WTC11 (cell line): ENCODE data around the gene SEZ6L2. TPM values are rescaled to one million over a fixed set of nuclear protein-coding genes. Genes with fewer than 3 reads are reported as not detected.

ENCODE experiments used
- ATAC-seq: fragments of 200-7000 bp; cut with Tn5 transposase; 2 replicates; pipeline ENCODE4 v1.10.0; 2021; ENCODE audit warnings: mild to moderate bottlenecking, moderate library complexity
- CTCF ChIA-PET: fragments of 300-600 bp; sonication (Branson Sonifier 250); formaldehyde crosslinking; loops from one replicate; lab custom pipeline; 2021; ENCODE audit warnings: antibody characterized with exemption; lab: Charles Lee
- POLR2A ChIA-PET: fragments of 350-600 bp; sonication (Branson Sonifier 250); formaldehyde crosslinking; loops from one replicate; lab custom pipeline; 2021; ENCODE audit warnings: antibody characterized with exemption; lab: Charles Lee
- DNase-seq: peaks from one replicate; pipeline ENCODE4 v3.0.0; 2021; ENCODE audit warnings: low spot score
- H3K27ac Mint-ChIP-seq: 2 replicates; pipeline ENCODE4 v1.8.0; 2021; ENCODE audit warnings: mixed read lengths
- H3K27me3 Mint-ChIP-seq: 2 replicates; pipeline ENCODE4 v1.8.0; 2021; ENCODE audit warnings: low read depth, mild to moderate bottlenecking, moderate library complexity, mixed read lengths
- H3K36me3 Mint-ChIP-seq: 2 replicates; pipeline ENCODE4 v1.8.0; 2021; ENCODE audit warnings: mixed read lengths
- H3K4me1 Mint-ChIP-seq: 2 replicates; pipeline ENCODE4 v1.8.0; 2022; ENCODE audit warnings: mixed read lengths
- H3K4me3 Mint-ChIP-seq: 2 replicates; pipeline ENCODE4 v1.8.0; 2021; ENCODE audit warnings: mild to moderate bottlenecking, moderate library complexity, mixed read lengths
- H3K9me3 Mint-ChIP-seq: 2 replicates; pipeline ENCODE4 v1.8.0; 2021; ENCODE audit warnings: mixed read lengths
- AR ChIP-seq: fragments of 250-450 bp; sonication (Bioruptor Pico); IDR thresholded peaks from 2 replicates; pipeline ENCODE4 v1.9.0; 2021; ENCODE audit warnings: mild to moderate bottlenecking
- CBFB ChIP-seq: sonication (generic); formaldehyde crosslinking; IDR thresholded peaks from 2 replicates; pipeline ENCODE4 v1.8.1; 2022; ENCODE audit warnings: mild to moderate bottlenecking, low read depth, missing genetic modification reagents
- CDX4 ChIP-seq: fragments of 250-450 bp; sonication (Bioruptor Pico); IDR thresholded peaks from 2 replicates; pipeline ENCODE4 v1.9.0; 2021; ENCODE audit warnings: moderate library complexity, mild to moderate bottlenecking, inconsistent platforms, borderline replicate concordance
- E2F4 ChIP-seq: sonication (generic); formaldehyde crosslinking; IDR thresholded peaks from 2 replicates; pipeline ENCODE4 v1.8.1; 2022; ENCODE audit warnings: low read depth, mild to moderate bottlenecking, moderate library complexity, missing genetic modification reagents, borderline replicate concordance
- ERG ChIP-seq: fragments of 250-450 bp; sonication (Bioruptor Pico); IDR thresholded peaks from 2 replicates; pipeline ENCODE4 v1.8.0; 2021; ENCODE audit warnings: mild to moderate bottlenecking
- ETV6 ChIP-seq: sonication (generic); formaldehyde crosslinking; IDR thresholded peaks from 2 replicates; pipeline ENCODE4 v1.8.1; 2022; ENCODE audit warnings: mild to moderate bottlenecking, missing genetic modification reagents
- GTF2I ChIP-seq: fragments of 250-450 bp; sonication (Bioruptor Pico); conservative IDR thresholded peaks from 2 replicates; pipeline ENCODE4 v1.4.0; 2021; ENCODE audit warnings: mild to moderate bottlenecking
- HMGXB4 ChIP-seq: sonication (generic); formaldehyde crosslinking; IDR thresholded peaks from 2 replicates; pipeline ENCODE4 v1.8.1; 2023; ENCODE audit warnings: mild to moderate bottlenecking, moderate library complexity, missing genetic modification reagents
- JAZF1 ChIP-seq: fragments of 250-450 bp; sonication (Bioruptor Pico); IDR thresholded peaks from 2 replicates; pipeline ENCODE4 v1.9.0; 2021; ENCODE audit warnings: moderate library complexity, mild to moderate bottlenecking, inconsistent platforms
- SMAD3 ChIP-seq: sonication (generic); formaldehyde crosslinking; IDR thresholded peaks from 2 replicates; pipeline ENCODE4 v1.8.0; 2022; ENCODE audit warnings: missing genetic modification reagents, mild to moderate bottlenecking, borderline replicate concordance
- USF2 ChIP-seq: sonication (generic); formaldehyde crosslinking; IDR thresholded peaks from 2 replicates; pipeline ENCODE4 v1.8.1; 2023; ENCODE audit warnings: mild to moderate bottlenecking, missing genetic modification reagents, moderate library complexity
- ZBTB21 ChIP-seq: sonication (generic); formaldehyde crosslinking; IDR thresholded peaks from 2 replicates; pipeline ENCODE4 v1.8.1; 2023; ENCODE audit warnings: mild to moderate bottlenecking, missing genetic modification reagents, borderline replicate concordance
- ZNF219 ChIP-seq: sonication (generic); formaldehyde crosslinking; IDR thresholded peaks from 2 replicates; pipeline ENCODE4 v1.8.0; 2023; ENCODE audit warnings: missing genetic modification reagents, mild to moderate bottlenecking, borderline replicate concordance
- ZNF263 ChIP-seq: sonication (generic); formaldehyde crosslinking; IDR thresholded peaks from 2 replicates; pipeline ENCODE4 v1.8.1; 2022; ENCODE audit warnings: low read depth, mild to moderate bottlenecking, moderate library complexity, missing genetic modification reagents
- ZNF281 ChIP-seq: sonication (generic); formaldehyde crosslinking; IDR thresholded peaks from 2 replicates; pipeline ENCODE4 v1.8.0; 2023; ENCODE audit warnings: mild to moderate bottlenecking, missing genetic modification reagents
- ZNF512 ChIP-seq: sonication (generic); formaldehyde crosslinking; IDR thresholded peaks from 2 replicates; pipeline ENCODE4 v1.8.1; 2022; ENCODE audit warnings: missing genetic modification reagents, borderline replicate concordance
- total RNA-seq: library from RNA; stranded (reverse); gene quantifications from 3 replicates; pipeline ENCODE4 v1.2.3, GENCODE V29; 2021

The SEZ6L2 gene
- total RNA-seq, 1 experiment from 2014 or later, result 58.2 TPM

- ATAC-seq, result no peak
- TF ChIP-seq ETV6 (CRISPR knock-in tag), result no peak
- TF ChIP-seq HMGXB4, result no peak
- TF ChIP-seq USF2 (CRISPR knock-in tag), result no peak
- no peak for TF ChIP-seq JAZF1 (CRISPR knock-in tag)
- TF ChIP-seq CDX4 (CRISPR knock-in tag), result no peak
- no peak for TF ChIP-seq ERG (CRISPR knock-in tag)
- TF ChIP-seq CBFB, result no peak
- no peak for TF ChIP-seq E2F4 (CRISPR knock-in tag)
- no peak for TF ChIP-seq GTF2I (CRISPR knock-in tag)
- no peak for TF ChIP-seq SMAD3 (CRISPR knock-in tag)
- TF ChIP-seq ZNF263 (CRISPR knock-in tag), result no peak
- TF ChIP-seq ZBTB21 (CRISPR knock-in tag), result no peak
- TF ChIP-seq ZNF219 (CRISPR knock-in tag), result no peak
- peak; percentile 67; the same call in 1 of the 2 replicates for TF ChIP-seq ZNF512 (CRISPR knock-in tag)
- TF ChIP-seq ZNF281 (CRISPR knock-in tag), result peak; percentile 0; the same call in 1 of the 2 replicates
- TF ChIP-seq AR (CRISPR knock-in tag), result no peak
- TF ChIP-seq, all 79 proteins: peak for 2
- CTCF ChIA-PET, result interaction anchor here (0.8 to 4.8 kb wide), 22 partner anchors 8 to 211 kb away, joined by 3 to 42 read pairs (median 5); partner anchors contain the start of genes CDIPT, KIF22, MAZ and PAGR1
- Mint-ChIP-seq H3K36me3 (peaks cover 7% of the 10 kb centered on the region; the same call in 1 of the 2 replicates), H3K4me3 (peak overlapping the region; percentile 97), H3K9me3 (no peaks in the 10 kb centered on the region), H3K27me3 (no peaks in the 10 kb centered on the region), H3K4me1 (peaks cover 33% of the 10 kb centered on the region), H3K27ac (peak overlapping the region; percentile 91)
- DNase-seq, result no peak
- POLR2A ChIA-PET, result interaction anchor here (0.6 to 3.6 kb wide), 4 partner anchors 23 to 73 kb away, joined by 3 to 14 read pairs (median 8); partner anchors contain the start of genes KCTD13 and TAOK2
Observed at GRCh38 chr16:29900888-29901606, 1.7 kb upstream of the SEZ6L2 start.
